Measurements from ENCODE around the gene KCNH8.

DNA sequence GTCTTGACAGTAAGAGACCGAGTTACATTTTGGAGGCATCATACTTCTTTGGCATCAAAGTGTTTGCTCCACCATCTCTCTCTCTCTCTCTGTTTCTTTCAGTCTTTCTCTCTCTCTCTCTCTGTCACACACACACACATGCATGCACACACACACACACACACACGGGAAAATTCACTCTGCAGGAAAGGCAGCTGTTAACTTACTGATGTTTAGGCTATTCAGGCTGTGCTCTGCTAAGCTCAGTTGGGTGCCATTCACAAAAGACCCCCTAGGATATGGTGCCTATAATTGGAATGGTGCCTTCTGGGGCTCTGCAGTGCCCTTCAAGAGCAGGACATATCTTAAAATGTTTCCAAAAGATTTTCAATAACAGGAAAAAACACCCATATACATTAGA lies 78.2 kb downstream of the KCNH8 start:
- no peak for TF ChIP-seq YY1 (IDR thresholded peaks at IDR 0.05; ENCODE audit: insufficient read depth, insufficient read length)
- TF ChIP-seq ZNF274 (IDR thresholded peaks at IDR 0.05; ENCODE audit: low read depth, low read length): no peak

Measured in NT2/D1 (cell line).